DLD1 (cell line): ENCODE results near the gene SLC4A9.

ENCODE experiments used
- in situ Hi-C: cut with HindIII; loops from 2 replicates; pipeline ENCODE4 v1.10.0; 2017; ENCODE audit warnings: low sequenced_read_pairs

The SLC4A9 gene

DNA sequence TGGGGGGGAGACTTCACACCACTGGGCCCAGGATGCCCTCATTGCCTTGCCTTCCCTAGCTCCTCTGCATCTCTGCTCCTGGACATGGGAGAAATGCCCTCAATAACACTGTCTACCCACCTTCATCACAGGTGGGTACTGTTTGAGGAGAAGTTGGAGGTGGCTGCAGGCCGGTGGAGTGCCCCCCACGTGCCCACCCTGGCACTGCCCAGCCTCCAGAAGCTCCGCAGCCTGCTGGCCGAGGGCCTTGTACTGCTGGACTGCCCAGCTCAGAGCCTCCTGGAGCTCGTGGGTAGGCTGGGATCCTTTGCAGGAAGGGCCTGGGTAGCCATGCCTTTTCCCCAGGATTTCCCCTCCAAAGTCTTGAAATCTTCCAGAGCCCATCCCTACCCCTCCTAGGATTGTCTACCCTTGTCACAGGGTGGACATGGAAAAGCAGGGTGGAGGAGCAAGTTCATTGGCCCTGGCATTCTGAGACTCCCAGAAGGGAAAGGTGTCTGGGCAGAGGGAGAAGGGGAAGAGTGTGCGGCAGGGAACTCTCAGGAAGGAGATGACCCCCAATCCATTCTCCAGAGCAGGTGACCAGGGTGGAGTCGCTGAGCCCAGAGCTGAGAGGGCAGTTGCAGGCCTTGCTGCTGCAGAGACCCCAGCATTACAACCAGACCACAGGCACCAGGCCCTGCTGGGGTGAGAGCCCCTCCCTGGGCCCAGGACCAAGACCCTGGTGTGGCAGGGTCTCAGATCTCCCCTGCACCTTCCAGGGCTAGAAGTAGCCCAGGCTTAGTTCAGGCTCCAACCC is 886 bp downstream of the SLC4A9 start:
- in situ Hi-C loops = no loop called here

DNA sequence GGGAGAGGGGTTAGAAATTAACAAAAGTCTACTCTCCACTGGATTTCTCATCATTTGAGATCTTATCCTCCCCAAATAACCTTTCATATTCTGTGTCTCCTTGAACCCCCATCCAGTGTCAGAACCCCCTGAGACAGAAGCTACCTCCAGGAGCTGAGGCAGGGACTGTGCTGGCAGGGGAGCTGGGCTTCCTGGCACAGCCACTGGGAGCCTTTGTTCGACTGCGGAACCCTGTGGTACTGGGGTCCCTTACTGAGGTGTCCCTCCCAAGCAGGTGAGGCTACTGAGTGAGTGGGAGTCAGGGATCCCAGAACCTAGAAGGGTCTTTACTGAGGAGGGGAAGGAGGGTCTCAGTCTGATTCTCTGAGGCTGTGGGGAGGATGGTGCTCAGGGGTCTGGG is 1.9 kb downstream of the SLC4A9 start:
- in situ Hi-C loops = no loop called here

DNA sequence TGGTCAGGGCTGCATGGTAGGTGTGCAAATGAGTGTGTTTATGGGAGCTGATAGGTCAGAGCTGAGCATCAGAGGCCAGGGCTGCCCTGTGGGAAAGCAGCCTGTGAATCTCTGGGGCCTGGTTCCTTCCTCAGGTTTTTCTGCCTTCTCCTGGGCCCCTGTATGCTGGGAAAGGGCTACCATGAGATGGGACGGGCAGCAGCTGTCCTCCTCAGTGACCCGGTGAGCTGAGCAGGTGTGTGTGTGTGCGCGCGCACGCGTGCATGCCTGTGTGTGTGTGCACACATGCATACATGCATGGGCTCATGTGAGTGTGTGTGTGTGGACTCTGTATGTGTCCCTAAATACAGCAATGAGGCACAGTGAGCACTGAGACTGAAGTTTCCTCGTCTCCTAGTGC is 2.3 kb downstream of the SLC4A9 start:
- in situ Hi-C loops = no loop called here

DNA sequence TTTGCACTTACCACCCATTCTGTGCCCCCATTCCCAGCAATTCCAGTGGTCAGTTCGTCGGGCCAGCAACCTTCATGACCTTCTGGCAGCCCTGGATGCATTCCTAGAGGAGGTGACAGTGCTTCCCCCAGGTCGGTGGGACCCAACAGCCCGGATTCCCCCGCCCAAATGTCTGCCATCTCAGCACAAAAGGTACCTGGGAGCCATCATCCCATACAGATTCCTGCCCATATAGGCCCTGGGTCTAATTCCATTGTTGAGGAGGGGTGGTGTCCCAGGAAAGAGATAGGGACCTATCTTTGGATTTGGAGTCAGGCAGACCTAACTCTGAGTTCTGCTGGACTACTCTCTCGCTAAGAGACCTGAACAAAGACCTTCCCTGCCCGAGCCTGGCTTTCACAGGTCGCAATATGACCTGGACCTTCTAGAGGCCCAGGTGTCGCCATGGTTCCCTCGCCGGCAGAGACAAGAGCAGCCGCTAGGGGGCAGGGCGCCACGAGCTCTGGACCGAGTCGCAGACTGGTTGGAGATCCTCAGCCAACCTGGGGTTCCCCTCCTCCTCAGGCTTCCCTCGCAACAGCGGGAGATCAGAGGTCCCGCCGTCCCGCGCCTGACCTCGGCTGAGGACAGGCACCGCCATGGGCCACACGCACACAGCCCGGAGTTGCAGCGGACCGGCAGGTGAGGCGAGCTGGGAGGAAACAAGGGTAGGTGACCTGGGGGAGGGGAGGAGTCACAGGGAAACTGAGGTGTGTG is 3.1 kb downstream of the SLC4A9 start:
- in situ Hi-C loops = no loop called here

DNA sequence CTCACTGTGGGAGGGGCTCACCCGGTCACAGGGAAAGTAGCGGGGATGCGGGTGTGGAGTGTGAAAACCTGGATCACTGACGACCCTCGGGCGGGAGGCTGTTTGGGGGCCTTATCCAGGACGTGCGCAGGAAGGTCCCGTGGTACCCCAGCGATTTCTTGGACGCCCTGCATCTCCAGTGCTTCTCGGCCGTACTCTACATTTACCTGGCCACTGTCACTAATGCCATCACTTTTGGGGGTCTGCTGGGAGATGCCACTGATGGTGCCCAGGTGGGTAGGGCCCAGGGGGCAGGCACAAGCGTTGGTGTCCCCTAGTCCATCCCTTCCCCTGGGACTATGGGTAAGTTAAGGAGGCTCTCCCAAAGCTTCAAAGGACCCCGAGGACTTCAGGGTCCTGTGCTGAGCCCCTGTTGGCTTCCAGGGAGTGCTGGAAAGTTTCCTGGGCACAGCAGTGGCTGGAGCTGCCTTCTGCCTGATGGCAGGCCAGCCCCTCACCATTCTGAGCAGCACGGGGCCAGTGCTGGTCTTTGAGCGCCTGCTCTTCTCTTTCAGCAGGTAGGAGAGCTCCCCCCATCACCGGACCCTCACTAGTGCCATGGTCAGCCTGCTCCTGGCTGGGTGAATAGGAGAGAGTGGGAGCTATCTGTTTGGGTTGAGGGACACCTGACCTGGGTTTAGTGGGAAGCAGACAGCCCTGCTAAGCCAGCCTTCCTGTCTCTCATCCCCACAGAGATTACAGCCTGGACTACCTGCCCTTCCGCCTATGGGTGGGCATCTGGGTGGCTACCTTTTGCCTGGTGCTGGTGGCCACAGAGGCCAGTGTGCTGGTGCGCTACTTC is 3.9 kb downstream of the SLC4A9 start:
- in situ Hi-C loops = no loop called here

DNA sequence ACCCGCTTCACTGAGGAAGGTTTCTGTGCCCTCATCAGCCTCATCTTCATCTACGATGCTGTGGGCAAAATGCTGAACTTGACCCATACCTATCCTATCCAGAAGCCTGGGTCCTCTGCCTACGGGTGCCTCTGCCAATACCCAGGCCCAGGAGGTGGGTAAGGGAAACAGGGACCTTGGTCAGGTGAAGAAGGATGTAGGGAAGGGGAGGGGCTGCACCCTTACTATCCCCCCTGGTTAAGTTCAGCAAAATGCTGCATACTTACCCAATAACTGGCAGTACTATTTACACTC is 4.4 kb downstream of the SLC4A9 start:
- in situ Hi-C loops = no loop called here

DNA sequence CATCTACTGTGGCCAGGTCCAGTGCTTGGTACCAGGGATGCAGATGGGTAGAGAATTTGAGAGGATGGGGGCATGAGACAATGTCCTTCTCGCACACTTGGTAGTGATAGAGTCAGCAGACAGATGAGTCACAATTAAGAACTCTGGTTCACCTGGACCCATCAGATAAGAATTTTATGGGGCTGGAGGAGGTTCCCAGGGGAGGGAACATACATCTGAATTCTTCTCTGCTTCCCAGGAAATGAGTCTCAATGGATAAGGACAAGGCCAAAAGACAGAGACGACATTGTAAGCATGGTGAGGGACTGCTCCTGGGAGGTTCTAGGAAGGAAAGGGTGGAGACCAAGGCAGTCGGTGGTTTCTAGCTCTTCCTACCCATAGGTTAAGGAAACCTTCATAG is 5.3 kb downstream of the SLC4A9 start:
- in situ Hi-C loops = no loop called here

DNA sequence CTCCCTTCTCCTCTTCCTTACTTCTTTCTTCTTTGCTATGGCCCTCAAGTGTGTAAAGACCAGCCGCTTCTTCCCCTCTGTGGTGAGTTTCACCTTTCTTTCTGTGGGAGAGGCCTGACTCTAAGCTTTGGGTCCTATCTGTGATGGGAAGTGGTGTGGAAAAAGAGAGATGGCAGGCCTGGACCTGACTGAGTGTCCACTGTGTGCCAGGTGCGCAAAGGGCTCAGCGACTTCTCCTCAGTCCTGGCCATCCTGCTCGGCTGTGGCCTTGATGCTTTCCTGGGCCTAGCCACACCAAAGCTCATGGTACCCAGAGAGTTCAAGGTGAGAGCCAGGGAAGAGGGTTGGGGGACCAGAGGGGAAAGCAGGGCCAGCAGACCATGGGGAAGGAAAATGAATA is 5.9 kb downstream of the SLC4A9 start:
- in situ Hi-C loops = no loop called here

DNA sequence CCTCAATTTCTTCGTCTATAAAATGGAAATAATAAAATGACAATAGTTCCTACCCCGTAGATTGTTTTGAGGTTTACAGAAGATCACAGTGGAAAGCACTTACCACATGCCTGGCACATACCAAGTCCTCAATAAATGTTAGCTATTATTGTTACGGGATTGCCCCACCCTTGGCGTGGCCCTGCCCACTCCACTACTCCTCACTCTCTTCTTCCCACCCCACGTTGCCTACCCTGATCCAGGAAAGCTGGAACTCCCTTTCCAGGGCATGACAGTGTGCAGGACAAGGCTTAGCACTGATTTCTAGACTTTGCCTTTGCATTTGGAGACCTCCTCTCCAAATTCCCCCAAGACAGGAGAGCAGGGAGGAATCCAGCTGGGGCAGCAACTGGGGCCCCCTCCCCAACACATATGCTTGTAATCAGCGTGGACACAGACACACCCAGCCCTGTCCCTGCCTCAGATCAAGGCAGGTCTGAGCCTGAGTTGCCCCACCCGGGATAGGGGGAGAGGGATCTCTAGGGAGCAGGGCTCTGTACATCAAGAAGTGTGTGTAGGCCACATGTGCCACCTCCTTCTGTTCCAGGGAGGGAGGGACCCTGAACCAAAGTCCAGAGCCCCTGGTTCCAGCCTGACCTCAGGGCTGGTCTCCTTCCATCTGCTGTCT is 6.7 kb downstream of the SLC4A9 start:
- in situ Hi-C loops = no loop called here

DNA sequence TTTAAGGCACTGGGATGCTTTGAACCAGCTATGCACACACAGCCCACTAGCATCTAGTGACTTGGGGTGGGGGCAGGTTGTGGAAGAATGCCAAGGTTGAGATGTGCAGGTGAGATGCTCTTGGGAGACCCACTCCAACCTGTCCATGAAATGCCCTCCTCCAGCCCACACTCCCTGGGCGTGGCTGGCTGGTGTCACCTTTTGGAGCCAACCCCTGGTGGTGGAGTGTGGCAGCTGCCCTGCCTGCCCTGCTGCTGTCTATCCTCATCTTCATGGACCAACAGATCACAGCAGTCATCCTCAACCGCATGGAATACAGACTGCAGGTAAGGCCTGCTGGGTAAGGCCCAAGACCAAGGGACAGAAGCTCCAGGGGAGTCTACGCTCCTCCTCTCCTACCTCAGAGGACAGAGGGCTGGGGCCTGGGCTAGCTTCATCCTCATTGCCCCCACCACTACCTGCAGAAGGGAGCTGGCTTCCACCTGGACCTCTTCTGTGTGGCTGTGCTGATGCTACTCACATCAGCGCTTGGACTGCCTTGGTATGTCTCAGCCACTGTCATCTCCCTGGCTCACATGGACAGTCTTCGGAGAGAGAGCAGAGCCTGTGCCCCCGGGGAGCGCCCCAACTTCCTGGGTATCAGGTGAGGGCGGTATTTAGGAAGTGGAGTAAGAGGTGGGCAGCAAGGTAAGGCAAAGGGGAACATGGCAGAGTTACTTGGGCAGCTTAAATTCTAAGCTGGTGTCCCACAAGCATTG is 7.4 kb downstream of the SLC4A9 start:
- in situ Hi-C loops = no loop called here

DNA sequence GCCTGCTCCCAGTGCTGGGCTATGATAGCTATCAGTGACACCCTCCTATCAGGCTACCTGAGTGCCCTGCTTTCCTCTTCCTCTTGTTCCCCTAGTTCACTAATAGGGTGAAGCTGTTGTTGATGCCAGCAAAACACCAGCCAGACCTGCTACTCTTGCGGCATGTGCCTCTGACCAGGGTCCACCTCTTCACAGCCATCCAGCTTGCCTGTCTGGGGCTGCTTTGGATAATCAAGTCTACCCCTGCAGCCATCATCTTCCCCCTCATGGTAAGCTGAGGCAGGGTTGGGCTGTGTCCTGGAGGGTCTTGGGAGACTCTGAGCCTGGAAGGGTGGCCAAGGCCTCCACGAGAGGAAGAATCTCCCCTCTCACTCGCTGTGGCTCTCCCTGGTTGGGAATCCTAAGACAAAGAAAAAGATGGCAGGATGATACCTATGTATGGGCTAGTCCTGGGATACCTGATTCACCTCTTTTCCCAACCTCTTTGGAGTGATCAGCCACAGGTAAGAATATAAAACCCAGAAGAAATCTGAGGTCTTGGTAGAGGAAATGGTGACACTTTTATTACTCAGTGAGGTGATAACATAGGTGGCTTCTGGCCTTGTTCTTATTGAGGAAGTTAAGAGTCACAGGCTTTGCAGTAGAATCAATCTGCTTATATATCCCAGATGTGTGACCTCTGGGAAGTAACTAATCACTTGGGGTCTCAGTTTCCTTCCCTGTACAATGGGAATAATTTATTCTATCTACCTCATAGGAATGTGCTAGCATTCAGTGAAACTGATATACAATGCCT is 11.6 kb downstream of the SLC4A9 start:
- in situ Hi-C loops = no loop called here

DNA sequence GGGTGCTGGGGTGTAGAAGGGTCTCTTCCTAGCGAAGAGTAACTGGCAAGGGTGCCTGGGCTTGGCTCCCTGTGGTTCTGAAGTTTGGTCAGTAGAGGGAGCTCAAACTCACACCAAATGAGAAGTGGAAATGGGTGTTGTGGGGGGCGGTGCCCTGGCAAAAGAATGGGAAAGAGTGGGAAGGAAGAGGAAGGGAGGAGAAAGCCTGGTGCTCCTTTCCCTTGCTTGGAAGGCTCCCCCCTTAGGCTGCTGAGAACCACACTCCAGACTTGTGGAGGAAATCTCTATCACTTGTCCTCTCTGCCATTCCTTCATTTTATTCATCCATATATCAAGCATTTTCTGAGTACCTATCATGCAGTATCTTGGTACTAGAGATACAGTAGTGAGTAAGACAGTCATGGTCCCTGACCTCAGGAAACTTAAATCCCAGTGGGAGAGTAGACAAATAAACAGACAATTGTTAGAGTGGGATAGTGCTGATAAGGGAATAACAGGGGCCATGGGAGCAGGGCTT is 13.0 kb downstream of the SLC4A9 start:
- in situ Hi-C loops = no loop called here

DNA sequence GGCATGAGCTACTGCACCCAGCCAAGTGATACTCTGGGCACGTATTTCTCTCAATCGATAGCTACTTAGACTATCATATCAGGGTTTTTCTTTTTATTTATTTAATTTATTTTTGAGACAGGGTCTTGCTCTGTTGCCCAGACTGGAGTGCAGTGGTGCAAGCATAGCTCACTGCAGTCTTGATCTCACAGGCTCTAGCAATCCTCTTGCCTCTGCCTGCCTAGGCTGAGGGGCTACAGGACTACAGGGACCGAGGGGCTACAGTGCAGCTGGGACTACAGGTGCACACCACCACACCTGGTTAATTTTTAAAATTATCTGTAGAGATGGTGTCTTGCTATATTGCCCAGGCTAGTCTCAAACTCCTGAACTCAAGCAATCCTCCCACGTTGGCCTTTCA is 21.4 kb downstream of the SLC4A9 start:
- in situ Hi-C loops = no loop called here

DNA sequence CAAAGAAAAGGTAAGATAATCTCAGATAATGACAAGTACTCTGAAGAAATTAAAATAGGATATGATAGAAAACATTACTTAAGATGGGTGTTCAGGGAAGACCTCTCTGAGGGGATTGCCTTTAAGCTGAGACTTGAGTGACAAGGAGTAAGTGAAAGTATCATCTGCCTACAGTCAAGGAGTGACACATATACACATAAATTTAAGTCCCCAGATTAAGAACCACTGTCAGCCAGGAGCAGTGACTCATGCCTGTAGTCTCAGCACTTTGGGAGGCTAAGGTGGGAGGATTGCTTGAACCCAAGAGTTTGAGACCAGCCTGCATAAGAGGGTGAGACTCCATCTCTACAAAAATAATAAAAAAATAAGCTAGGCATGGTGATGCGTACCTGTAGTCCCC is 22.0 kb downstream of the SLC4A9 start:
- in situ Hi-C loops = no loop called here

DNA sequence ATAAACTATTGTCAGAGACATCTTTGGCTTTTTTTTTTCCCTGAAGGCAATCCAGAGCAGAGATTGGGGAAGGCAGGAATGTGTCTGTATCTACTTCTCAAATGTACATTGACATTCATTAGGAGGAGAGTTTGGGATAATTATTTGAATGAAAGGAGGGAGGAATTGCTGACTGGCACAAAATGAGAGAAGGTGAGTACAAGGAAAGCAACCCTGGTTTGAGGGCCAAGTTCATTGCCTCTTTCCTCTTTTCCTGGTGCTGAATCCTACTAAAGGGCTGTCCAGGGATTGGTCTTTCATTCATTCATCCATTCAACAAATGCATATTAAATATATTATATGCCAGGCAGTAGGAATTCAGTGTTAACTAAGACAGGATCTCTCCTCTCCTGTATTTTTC is 22.9 kb downstream of the SLC4A9 start:
- in situ Hi-C loops = no loop called here

DNA sequence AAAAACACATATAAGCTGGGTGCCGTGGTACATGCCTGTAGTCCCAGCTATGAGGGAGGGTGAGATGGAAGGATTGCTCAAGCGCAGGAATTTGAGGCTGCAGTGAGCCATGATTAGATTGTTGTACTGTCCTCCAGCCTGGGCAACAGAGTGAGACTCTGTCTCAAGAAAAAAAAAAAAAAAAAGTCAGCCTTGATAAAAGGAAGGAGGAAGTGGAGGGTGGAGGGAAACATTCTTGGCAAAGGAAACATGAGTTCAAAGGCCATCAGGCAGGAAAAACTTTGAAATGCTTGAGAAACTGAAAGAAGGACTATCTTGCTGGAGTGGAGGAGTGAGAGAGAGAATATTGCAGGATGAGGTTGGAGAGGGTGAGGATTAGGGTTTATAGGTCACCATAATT is 23.3 kb downstream of the SLC4A9 start:
- in situ Hi-C loops = no loop called here

DNA sequence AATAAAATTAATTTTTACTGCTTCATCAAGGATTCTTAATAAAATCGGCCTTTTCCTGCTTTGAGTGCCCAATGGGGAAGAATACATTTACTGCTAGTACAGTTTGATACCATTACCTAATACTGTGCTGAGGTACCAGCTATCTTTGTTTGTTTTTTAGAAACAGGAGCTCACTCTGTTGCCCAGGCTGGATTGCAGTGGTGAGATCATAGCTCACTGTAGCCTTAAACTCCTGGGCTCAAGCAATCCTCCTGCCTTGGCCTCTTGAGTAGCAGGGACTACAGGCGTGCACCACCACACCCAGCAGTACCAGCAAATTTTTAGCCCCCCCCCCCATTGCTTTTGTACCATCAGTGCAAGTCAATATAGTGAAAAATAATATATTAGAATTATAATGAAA is 28.1 kb downstream of the SLC4A9 start:
- in situ Hi-C loops = no loop called here

DNA sequence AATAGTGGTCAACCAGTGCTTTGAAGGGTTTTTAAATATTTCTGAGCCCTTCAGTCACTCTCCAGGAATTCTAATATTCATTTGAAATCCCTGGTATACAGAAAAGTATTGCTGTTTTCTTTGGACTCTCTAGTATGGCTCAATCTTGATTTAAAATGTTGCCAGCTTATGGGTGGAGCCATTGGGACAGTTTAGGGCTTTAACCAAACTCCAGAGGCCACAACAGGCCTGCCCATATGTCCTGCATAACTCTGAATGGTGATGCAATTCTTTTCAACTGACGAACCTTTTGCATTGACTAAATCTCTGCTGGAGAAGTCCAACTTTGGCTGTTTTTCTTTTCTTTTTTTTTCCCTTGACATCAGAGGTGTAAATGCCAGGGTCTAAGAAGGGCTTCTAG is 31.3 kb downstream of the SLC4A9 start:
- in situ Hi-C loops = no loop called here

DNA sequence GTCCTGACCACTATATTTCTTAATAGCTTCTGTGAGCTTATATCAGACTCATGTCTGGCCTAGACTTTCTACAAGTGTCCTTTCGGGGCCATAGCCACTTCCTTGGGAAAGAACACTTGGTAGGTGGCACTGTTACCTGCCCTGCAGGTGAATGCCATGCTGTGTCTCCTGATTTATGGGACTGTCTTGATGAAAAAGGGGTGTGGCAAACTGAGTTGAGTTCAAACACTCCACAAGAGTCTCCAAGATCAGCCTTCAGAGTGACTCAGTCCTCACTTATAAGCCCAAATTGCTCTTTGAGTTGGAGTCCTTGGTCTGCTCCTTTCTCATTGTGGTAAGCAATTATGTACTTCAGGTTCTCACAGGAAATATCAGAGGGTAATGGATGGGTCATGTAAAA is 31.7 kb downstream of the SLC4A9 start:
- in situ Hi-C loops = no loop called here

DNA sequence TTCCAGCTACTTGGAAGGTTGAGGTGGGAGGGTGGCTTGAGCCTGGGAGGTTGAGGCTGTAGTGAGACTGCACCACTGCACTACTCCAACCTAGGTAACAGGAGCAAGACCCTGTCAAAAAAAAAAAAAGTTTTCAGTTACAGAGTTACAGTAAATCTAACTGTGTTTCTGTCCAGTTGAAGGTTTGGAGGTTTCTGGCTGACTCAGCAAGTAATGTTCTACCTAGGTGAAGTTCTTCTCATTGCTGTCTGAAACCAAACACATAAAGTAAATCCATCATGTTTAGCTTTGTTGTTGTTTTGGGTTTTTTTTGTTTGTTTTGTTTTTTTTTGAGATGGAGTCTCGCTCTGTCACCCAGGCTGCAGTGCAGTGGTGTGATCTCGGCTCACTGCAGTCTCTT is 33.7 kb downstream of the SLC4A9 start:
- in situ Hi-C loops = no loop called here
